ENCODE measurements around the gene PHTF2.
"Not testable (repeated sequence)": the region's sequence is repeated elsewhere in the genome, so short reads cannot be mapped to it uniquely, and the experiment has no call there.

PHTF2 gene

DNA sequence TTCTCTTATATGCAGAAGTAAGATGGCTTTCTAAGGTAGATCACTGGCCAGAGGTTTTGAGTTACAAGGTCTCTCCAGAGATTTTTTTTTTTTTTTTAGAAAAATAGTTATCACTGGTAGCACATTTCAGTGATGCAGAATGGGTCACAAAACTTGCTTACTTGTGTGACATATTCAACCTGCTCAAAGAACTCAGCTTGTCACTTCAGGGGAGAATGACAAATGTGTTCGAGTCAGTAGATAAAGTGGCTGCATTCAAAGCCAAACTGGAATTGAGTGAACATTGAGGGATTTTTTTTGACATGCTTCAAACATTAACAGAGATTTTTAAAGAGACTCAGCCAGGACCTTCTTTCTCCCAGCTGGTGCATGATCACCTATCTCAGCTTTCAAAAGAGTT, 33.4 kb downstream of the PHTF2 start:
- no peak for DNase-seq

DNA sequence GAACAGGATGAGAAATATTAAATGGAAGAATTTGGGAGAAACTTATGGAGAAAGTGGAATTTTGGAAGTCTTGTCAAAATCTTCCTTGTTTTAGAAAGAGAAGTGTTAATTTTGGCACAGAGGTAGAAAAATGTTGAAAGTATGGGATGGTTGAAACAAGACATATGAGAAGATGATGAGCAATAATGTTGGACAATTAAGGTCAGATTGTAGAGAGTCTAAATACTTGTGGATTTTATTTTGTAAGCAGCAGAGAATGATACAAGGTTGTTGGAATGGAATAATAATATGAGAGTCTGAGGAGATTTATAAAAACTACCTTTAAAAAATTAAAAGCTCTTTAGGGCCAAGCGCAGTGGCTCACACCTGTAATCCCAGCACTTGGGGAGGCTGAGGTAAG, 34.6 kb downstream of the PHTF2 start:
- no peak for DNase-seq

DNA sequence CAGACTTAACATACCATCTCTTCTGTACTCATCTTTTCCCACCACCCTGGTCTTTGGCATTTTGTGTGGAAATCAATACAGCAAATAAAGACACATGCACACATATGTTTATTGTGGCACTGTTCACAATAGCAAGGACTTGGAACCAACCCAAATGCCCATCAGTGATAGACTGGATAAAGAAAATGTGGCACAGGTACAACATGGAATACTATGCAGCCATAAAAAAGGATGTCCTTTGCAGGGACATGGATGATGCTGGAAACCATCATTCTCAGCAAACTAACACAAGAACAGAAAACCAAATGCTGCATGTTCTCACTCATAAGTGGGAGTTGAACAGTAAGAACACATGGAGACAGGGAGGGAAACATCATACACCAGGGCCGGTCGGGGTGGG, 37.9 kb downstream of the PHTF2 start:
- not testable (repeated sequence) for DNase-seq

DNA sequence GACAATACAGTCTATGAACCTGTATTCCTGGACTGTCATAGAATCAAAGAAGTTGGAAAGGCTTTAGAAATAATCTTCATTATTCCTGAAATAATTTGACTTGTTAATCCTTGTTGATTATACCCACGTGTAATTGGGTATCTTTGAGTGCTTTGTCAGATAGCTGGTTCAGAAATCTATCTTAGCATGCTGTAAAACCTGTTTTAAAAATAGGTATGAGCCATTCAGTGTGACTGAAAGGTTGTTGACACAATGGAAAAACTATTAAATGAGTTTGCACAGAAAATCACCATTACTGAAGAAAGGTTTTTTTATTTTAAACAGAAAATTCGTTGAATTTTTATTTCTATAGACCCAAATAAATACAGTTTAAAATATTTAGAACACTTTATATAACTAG, 38.7 kb downstream of the PHTF2 start:
- DNase-seq, result no peak

DNA sequence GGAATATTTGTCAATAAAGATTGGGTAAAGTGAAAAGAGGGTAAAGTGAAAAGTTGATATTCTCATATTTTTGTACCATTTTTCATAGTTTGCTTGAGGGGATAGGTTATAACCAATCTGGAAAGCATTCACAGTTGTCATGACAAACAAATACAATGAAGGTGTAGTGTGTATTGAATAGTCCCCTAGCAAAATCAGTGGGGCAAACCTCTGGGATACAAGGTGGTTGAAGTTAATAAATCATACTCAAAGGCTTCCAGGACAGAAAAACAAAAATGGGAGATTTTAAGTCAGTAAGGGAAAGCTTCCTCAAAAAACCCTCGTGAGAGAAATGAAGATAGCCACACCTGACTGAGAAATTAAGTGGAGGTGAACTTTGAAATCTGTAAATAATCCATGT, 39.4 kb downstream of the PHTF2 start:
- DNase-seq, result no peak

DNA sequence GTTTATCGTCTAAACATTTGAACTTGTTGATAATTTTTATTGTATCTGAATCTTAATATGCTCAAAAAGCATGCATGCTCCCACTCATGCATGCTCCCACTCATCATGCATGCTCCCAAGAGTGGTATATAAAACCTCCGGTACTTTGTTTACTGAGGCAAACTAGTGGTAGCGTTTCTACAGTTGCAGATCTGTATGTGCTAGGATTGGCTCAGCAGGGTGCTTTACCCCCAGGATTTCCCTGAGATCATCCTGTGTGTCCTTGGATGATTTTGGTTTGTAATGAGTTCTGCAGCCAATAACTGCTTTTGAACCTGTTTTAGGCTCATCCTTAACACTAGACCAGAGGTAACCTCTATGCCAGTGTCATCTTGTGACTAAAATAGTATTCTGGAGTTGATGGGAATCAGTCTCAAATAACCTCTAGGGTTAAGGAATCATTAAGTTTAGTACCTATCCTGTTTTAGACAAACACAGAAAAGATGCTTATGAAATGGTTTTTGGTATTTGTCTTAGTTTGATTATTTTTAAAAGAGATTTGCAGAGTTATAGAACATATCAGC, 40.4 kb downstream of the PHTF2 start:
- no peak for DNase-seq

DNA sequence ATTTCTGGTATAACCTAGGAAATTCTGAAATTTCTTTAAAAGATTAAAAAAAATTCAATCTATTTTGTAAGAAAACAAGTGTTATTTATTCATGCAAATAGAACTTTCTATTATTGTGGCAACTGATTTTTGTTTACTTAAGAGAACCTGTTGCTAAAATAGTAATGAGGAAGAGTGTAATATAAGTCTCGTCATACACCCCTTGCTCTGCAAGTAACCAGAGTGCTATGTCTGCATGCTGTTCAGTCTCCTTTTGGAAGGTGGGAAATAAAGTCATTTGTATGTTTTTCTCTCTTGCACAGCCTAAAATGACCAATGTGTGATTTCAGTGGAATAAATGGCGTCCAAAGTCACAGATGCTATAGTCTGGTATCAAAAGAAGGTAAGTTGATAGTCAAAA, 41.3 kb downstream of the PHTF2 start:
- no peak for DNase-seq

DNA sequence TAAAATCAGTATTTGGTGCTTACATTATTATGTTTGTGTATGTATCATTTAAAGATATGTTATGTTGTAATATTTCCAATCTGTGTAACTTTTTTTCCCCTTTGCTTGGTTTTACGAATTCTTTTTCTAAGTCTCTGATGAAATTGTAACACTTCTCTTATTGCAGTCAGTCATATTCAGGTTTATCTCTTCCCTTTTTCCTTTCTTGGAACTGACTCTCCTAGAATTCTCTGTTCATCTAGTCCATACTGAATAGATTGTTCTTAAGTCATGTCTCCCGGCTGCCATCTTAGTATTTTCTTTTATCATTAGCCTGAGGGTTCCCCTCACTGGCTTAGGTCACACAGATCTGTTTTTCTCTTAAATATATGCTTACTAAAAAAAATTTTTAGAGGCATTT, 44.6 kb downstream of the PHTF2 start:
- DNase-seq, result no peak

DNA sequence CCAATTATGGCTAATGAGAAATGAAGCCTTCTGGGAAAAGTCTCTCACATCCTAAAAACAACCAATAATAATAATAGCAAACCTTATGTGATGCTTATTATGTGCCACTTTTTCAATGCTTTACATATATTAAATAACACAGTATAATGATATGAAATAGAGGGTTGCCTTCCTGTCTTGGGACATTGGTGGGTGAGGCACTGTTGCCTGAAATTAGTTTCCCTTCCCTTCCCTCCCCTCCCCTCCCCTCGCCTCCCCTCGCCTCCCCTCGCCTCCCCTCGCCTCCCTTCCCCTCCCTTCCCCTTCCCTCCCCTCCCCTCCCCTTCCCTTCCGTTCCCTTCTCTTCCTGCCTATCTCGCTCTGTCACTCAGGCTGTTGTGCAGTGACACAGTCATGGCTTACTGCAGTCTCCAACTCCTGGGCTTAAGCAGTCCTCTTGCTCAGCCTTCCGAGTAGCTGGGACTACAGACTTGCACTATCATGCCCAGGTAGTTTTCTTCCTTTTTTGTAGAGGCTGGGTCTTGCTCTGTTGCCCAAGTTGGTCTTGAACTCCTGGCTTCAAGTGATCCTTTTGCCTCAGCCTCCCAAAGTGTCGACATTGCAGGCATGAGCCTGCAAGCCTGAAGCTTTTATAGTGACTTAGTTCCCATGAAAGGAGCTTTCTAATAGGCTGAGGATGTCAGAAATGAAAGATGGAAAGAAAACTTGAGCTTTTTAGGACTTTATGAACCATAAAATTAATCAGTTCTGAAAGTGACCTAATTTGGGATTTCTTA, 47.9 kb downstream of the PHTF2 start:
- no peak for DNase-seq

DNA sequence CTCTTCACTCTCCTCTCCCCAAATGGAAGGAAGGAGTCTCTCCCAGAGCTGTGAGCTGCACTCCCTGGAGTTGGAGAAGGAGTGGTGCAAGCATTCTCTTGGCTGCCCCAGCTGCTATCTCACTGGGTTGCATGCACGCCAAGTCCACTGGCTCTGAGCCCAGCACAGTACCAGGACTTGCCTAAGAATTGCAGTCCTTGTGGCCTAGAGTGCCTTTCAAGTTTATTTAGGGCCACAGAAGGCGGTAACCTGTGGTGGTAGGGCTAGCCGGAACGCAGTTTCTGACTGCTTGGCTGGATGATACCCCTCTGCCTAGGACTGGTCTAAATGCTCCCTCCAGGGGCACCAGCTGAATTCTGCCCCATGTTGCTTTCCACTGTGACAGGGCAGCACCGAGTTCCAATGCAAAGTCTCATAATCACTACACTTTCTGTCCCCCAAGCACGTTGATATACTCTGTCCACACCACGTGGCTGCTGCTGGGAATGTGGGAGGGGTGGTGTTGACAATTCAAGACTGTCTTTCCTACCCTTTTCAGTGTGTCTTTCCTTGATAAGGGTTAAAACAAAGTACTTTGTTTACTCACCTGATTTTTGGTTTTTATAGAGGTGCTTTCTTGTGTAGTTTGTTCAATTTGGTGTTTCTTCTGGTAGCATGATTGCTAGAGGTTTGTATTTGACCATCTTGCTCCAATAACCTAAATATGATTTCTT, 57.0 kb downstream of the PHTF2 start:
- DNase-seq, result no peak

DNA sequence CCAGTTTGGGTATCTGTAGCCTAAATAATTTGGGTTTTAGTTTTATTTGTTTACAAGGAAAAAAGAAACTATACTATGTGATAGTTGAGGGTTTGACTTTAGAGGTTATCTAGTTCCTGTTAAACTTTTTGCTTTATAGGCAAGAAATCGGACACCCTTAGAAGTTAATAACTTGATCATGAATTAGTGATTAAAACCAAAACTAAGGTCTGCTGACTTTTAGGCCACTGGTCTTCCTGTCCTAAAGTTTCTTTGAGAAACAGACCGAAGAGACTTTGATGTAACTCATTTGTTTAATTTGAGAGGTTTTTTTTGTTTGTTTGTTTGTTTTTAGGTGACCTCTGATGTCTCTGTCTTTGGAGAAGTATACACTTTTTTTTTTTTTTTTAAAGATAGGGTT, 59.7 kb downstream of the PHTF2 start:
- no peak for DNase-seq

DNA sequence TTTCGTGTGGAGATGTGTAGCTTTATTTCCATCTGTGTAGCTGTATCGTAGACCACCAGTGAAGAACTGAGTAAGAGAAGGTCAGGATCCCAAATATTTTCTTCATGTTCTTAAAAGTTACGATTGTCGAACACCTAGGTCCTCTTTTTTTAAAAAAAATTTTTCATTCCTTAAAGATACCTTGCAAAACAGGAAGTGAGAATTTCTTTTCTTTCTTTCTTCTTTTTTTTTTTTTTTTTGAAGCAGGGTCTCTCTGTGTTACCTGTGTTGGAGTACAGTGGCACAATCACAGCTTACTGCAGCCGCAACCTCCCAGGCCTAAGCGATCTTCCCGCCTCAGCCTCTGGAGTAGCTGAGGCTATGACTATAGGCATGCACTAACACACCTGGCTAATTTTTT, 60.8 kb downstream of the PHTF2 start:
- DNase-seq, result no peak

DNA sequence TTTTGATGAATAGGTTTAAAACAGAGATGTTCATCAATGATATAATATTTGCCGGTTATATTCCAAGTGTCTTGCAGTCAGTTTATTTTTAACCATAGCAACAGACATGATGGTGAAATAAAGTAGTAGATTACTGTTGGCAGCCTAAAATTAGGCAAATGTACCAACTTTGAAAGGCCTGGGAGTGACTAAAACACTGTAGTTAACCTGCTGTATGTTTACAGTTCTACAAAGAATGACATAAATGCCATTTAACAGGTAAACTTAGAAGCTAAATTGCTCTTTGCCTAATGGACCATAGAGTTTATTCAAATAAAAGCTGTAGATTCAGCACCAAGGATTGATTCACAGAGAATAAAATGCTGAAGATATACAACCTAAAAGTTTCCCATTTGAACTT, 64.1 kb downstream of the PHTF2 start:
- DNase-seq, result no peak

DNA sequence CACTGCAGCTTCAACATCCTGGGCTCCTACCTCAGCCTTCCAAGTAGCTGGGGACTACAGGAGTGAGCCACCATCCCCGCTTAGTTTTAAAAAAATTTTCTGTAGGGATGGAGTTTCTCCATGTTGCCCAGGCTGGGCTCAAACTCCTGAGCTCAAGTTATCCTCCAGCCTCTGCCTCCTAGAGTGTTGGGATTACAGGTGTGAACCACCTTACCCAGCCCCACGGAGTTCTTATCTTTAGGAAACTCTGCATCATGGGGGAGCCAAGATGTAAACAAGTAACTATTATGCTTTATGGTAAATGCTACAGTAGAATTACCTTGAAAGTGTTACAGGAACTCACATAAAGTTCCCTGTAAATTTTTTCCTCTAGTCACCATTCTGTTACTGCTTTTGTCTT, 65.3 kb downstream of the PHTF2 start:
- no peak for DNase-seq

DNA sequence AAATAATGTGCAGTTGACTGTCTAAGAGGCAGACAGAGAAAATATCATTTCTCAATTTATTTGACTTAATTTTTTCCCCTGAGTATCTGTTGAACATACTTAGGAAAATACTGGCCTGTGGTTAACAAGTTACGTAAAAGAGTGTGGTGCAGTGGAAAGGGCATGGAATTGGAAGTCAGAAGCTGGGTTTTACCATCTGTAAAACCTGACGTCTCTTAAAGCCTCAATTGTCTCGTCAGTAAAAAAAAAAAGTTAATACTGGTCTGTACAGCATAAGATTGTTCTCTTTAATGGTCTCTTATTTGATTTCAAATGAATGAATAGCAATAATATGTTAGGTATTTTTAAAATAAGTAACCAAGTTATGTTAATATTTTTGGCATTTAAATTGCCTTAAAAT, 67.8 kb downstream of the PHTF2 start:
- DNase-seq, result no peak

DNA sequence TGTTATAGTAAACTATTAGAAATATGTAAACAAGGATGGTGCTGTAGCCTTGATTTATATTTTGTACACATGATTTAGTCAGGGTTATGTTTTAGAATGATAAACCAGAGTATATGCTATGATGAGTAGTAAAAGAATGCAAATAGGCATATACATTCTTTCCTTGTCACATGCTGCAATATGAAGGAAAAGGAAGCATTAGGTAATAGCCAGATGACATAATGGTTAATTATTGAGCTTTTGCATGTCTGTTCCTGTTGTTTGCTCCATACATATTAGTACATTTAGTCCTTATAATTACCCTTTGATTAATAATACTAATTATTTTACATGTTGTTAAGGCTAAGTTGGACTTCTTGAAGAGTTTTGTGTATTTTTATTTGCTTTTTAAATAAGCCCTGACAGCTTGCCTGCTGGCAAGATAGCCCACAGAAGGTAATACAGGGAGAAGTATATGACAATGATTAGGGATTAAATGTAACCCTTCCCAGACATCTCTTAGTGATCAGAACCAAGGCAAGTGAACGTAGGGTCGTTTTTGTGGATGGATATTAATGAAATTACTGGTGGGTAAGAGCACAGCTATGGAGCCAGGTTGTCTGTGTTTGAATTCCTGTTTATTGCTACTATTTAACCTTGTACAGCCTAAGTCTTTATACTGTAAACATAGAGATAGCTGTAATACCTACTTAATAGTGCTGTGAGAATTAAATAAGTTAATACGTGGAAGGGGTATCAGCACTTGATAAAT, 68.4 kb downstream of the PHTF2 start:
- no peak for DNase-seq

DNA sequence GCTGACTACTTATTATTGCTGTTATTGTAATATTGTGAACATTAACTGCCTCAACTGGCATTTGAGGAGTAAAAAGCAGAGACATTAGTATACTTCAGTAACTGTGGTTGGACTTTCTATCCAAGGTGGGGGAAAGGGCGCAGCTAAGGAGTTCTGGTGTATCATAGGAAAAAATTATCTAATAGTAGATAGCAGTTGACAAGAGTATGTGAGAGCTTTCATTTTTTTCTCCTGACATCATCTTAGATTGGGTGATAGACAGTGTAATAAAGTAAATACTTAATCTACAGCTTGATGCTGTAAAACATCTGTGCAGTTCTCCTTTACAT, 68.9 kb downstream of the PHTF2 start:
- no peak for DNase-seq

DNA sequence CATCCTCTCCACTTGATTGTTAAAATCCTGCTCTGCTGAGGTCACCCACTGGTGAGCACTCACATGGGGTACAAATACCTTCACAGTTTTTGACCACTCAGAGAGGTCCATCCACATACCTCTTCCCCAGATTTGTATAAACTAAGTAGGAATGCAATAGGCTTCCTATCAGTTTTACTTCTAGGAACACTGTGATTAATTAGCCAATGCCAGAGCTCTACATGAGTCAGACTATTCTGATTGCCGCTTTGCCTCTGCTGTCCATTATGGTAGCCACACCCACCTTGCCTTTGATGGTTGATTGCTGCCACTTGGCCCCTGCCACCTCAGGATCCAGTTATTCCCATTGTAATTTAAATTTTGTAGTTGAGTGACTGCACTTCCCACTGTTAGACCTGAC, 73.7 kb downstream of the PHTF2 start:
- not testable (repeated sequence) for DNase-seq

DNA sequence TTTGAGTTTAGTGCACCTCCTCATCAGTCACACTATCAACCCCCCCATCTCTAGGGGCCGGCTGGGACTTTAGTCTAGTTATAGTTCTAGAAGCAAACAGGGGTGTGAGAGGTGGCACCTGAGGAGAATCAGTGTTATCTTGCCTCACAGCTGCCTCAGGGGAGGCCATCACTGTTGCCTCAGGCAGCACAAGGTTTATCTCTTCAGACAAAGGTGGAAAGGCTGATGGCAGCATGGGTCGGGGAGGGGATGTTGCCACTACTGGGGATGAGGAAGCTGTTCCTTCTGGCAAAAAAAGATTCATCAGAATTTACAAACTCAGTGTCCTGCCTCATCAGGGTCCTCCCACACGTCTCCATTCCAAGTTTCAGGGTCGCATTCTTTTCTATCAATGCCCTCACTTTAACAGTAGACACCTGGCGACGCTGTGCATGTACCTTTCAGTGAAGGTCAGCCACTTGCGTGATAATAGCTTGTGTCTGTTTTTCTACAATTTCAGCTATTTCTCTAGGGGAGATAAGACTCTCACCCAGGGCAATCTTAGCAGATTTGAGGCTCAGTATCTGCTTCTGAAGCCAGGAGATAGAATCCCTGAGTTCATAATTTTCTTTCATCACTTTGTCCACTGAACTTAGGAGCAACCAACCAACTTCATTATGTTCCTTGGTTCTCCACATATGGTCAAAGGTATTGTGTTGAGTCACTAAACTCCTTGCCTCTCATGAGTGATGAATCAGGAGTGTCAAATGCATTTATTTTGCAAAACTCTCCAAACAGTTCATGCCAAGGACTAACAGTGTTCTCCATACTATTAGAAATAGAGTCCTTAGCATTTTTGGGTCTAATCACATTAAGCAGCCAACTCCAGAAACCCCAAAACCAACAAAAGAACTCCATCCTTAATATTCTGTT, 75.1 kb downstream of the PHTF2 start:
- DNase-seq, result not testable (repeated sequence)

DNA sequence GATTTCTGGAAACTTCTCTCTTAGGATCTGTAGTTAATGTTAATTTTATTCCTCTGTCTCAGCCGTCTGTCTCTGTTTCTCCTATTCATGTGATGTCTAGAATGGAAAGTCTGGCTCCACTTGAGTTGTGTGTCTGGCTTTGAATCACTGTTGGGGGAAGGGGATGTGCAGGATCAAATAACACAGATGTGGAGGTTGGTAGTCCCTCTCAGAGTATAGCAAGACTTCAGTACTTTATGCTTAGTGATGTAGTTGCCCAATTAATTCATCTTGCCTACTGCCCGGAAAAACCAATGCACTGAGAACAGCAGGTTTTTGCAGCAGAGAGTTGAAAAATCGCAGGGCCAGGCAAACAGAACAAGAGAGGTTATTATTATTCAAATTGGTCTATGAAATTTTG, 79.2 kb downstream of the PHTF2 start:
- no peak for DNase-seq

DNA sequence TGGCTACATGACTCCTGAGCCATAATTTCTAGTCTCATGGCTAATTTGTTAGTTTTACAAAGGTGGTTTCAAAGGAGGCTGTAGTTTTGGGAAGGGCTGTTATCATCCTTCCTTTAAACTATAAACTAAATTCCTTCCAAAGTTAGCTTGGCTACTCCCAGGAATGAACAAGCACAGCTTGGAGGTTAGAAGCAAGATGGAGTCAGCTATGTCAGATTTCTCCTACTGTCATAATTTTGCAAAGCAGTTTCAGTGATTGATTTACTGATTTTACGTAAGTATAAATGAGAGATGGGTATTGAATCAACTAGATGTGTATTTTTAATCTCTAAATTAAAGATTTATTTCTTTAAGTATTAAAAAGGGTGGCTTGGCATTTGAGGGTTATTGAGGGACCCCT, 79.9 kb downstream of the PHTF2 start:
- DNase-seq, result no peak

DNA sequence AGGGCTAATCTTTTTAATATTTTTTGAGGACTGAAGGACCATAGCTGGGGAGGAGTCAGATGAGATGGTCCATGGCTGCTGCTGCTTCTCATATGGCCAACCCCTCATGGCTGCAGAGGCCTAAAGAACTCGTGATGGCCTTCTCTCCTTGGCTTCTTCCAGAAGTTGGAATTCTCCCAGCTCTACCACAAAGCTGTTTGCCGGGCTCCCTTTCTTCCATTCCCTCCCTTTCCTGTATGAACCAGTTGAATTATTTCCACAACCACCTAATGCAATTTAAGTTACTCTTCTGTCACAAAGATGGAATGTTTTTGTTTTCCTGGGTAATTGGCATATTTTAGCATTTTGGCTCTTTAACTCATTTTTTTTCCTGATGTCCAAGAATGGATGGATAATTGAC, 80.7 kb downstream of the PHTF2 start:
- no peak for DNase-seq

DNA sequence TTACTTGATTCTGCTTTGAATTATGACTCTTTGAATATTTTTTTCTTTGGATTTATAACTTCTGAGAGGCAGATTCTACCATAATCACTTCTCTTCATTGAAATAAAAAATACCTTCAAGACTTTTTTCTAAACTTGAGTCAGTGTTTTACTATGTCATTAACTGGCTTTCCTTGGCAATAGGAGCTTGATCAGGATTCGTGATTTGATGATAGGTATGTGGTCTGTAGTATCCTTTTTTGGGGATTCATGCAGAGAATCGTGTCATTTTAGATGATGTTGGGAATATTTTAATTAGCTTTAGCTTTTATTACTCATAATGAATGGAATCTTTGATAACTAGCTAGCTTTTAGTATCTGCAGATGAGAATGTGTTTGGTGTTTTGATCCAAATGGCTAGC, 83.3 kb downstream of the PHTF2 start:
- no peak for DNase-seq

All from CD4-positive, alpha-beta T cell treated with Interleukin-17A for 4 hours (primary cell).